Skin of body (tissue), 3 donors: ENCODE data around the gene GPR18. TPM values are rescaled to one million over a fixed set of nuclear protein-coding genes. Genes with fewer than 3 reads are reported as not detected.

Experiments used
- DNase-seq: peaks from one replicate; lab custom pipeline; 2025; lab: John Stamatoyannopoulos, UW
- small RNA-seq: library from RNA; depleted of rRNA; stranded (forward); fragments of <200 nt; gene quantifications from one replicate; pipeline ENCODE3, GENCODE V24; 2014; ENCODE audit warnings: low replicate concordance
- total RNA-seq: library from RNA; depleted of rRNA; stranded (reverse); fragments of >200 nt; gene quantifications from one replicate; pipeline ENCODE4 v1.2.3, GENCODE V29; 2014

GPR18 gene
- total RNA-seq, 1 donor from 2014 or later = 0.20 TPM

DNA sequence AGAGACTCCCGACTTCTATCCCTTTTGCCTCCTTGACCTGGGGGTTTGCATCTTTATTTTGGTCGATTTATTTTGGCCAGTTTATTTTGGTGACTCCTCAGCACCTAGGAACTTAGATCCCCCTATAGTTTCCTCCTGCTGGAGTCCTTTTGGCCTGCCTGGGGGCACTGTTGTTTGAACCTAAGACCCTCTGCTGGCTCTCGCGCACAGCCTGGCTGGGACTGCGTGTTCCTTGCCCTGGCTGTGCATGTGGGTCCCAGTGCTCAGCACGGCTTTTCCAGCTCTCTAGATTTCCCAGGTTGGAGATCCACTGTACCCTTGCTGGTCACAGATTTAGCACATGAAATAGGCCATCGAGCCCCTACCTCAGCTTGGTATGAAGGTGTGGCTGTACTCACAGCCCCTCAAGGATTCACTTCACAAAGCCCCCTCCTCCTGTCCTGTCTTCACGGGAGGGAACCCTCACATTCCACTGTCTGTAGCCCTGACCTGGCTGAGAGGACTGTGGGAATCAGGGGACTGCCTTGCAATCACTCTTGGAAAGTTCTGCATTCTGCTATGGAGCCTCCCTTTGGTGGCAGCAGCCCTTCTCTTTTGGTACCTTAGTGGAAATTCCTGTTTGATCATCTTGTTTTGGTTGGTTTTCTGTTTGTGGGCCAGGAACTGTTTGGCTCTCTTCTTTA, 49.2 kb downstream of the GPR18 start:
- no peak for DNase-seq

DNA sequence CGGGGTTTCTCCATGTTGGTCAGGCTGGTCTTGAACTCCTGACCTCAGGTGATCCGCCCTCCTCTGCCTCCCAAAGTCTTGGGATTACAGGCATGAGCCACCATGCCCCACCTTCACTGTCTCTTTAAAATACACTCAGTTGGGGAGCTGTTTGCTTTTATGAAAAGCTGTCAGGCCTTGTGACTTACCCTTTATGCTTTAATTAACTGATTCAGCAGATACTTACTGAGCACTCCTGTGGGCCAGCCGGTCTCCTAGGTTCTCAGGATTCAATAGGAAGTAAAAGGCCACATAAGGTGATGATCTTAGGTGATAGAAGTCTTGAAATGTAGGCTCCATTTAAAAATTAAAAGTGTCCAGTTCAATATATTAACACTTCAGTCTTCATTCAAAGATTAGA, 50.0 kb downstream of the GPR18 start:
- DNase-seq = no peak

DNA sequence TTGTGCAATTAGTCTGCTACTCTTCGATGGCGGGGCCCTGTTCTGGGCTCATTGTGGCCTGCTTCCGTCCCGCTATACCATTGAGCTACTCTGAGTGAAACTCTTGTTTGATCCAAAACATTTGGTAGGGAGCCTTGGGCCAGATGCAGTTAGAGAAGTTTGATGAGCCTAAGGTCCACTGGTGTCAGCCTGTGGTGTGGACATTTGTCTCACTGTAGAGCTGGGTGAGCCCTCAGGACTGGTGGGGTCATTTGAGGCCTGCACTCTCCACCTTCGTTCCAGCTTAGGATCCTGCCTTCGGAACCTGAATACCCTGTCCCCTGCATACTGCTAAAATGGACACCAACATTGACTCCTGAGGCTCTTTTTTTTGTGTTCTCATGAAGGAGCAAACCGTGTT, 50.7 kb downstream of the GPR18 start:
- DNase-seq = no peak

DNA sequence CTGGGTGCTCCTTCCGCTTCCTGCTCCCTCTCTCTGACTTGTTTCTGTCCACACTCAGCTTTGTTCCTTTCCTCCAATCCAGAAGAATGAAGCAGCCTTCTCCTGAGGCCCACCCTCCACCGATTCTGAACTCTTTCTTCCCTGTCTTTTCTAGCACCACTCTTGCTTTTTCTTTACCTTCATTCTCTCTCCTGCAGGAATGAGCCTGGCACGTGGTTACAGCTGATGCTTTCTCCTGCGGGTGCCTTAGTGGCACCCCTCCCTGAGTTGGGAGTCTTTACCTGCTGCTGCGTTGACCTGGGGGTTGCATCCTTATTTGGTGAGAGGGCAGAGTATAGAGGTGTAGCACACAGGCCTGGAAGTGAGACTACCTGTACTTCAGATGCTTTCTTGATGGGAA, 51.3 kb downstream of the GPR18 start:
- no peak for DNase-seq

DNA sequence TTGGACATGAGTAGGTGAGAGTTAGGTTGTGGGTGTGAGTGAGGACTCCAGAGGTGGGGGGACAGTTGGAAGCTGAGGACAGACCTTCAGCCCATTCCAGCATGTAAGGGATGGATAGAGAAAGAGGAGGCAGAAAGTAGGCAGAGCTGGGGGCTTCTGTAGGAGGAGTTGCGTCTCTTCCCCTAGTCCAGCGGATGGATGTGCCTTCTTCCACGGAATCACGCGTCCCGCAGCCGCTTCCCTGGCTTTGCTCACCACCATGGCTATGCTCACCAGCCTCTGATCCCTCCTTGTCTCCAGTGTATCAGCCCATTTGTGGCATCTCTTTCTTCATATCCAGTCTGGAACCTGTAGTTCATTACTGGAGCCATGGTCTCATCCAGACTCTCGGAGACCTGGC, 52.0 kb downstream of the GPR18 start:
- DNase-seq = no peak

DNA sequence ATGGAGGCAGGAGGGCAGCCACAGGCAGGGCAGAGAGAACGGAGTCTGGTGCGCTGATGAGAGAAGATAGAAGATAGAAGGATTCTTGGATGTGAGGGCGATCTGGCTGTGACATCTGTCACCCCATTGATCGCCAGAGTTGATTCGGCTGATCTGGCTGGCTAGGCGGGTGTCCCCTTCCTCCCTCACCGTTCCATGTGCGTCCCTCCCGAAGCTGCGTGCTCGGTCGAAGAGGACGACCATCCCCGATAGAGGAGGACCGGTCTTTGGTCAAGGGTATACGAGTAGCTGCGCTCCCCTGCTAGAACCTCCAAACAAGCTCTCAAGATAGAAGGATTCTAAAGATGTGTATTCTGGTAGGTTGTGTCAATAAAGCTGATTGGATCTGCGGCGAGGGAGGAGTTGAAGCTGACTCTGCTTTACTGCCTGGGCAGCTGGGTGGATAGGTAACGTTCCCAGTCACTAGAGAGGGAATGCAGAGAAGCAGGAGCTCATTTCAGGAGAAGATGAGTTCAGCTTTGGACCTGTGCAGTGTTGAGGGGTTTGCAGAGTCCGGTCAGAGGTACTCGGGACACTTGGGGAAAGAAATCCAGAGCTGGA, 52.5 kb downstream of the GPR18 start:
- DNase-seq = no peak

Small RNA genes lying within 50 kb of the gene (small RNA-seq; reads per million reads assigned to genes)
- gene RN7SKP9 = 0.07 reads per million

Other genes with a start within 250 kb of the GPR18 start
- gene UBAC2, start 57.5 kb downstream of the GPR18 start, total RNA-seq = 57.1 TPM
- gene GPR183, start 49.0 kb upstream of the GPR18 start, total RNA-seq = 29.7 TPM
- gene TM9SF2, start 243.1 kb upstream of the GPR18 start, total RNA-seq = 102 TPM